H9 (cell line): ENCODE data around the gene LASP1. TPM values are rescaled to one million over a fixed set of nuclear protein-coding genes. Genes with fewer than 3 reads are reported as not detected.

Experiments
- DNase-seq: peaks from one replicate; pipeline ENCODE4 v3.0.0-alpha.2; 2017
- H2AFZ ChIP-seq: one replicate; pipeline ENCODE4 v1.6.1; 2013; ENCODE audit warnings: mild to moderate bottlenecking, low read length, control low read depth, moderate library complexity
- H2AK5ac ChIP-seq: 2 replicates; pipeline ENCODE4 v1.6.1; 2013; ENCODE audit warnings: low read length, control low read depth, mixed read lengths; ENCODE audit not compliant: insufficient read length
- H2BK120ac ChIP-seq: one replicate; pipeline ENCODE4 v1.6.1; 2013; ENCODE audit warnings: low read depth, mild to moderate bottlenecking, low read length, control low read depth, inconsistent platforms; ENCODE audit not compliant: poor library complexity, severe bottlenecking
- H2BK12ac ChIP-seq: 2 replicates; pipeline ENCODE4 v1.6.1; 2013; ENCODE audit warnings: low read length, control low read depth, mixed read lengths, low read depth; ENCODE audit not compliant: insufficient read length
- H2BK15ac ChIP-seq: 2 replicates; pipeline ENCODE4 v1.6.1; 2013; ENCODE audit warnings: low read depth, low read length, control low read depth
- H2BK20ac ChIP-seq: one replicate; pipeline ENCODE4 v1.6.1; 2013; ENCODE audit warnings: low read depth, mild to moderate bottlenecking, low read length, control low read depth, inconsistent platforms; ENCODE audit not compliant: poor library complexity, severe bottlenecking
- H2BK5ac ChIP-seq: 2 replicates; pipeline ENCODE4 v1.6.1; 2013; ENCODE audit warnings: low read length, control low read depth, mixed read lengths; ENCODE audit not compliant: insufficient read length
- H3K14ac ChIP-seq: 2 replicates; pipeline ENCODE4 v1.6.1; 2013; ENCODE audit warnings: low read length, control low read depth; ENCODE audit not compliant: insufficient read depth
- H3K18ac ChIP-seq: 2 replicates; pipeline ENCODE4 v1.6.1; 2013; ENCODE audit warnings: low read depth, mild to moderate bottlenecking, mixed read lengths, low read length, control low read depth; ENCODE audit not compliant: insufficient read length
- H3K23ac ChIP-seq: 2 replicates; pipeline ENCODE4 v1.6.1; 2013; ENCODE audit warnings: low read length, control low read depth, mixed read lengths, low read depth; ENCODE audit not compliant: insufficient read length
- H3K23me2 ChIP-seq: 2 replicates; pipeline ENCODE4 v1.6.1; 2013; ENCODE audit warnings: low read depth, mild to moderate bottlenecking, mixed read lengths, low read length, control low read depth; ENCODE audit not compliant: insufficient read length, poor library complexity, severe bottlenecking
- H3K27ac ChIP-seq: 2 replicates; pipeline ENCODE4 v1.5.1; 2013; ENCODE audit warnings: low read length, control low read depth, mixed read lengths, low read depth; ENCODE audit not compliant: insufficient read length
- H3K27me3 ChIP-seq: 2 replicates; pipeline ENCODE4 v1.6.1; 2013; ENCODE audit warnings: low read length, control low read depth, inconsistent platforms; ENCODE audit not compliant: insufficient read depth
- H3K4ac ChIP-seq: 2 replicates; pipeline ENCODE4 v1.6.1; 2013; ENCODE audit warnings: low read depth, mild to moderate bottlenecking, control low read depth, inconsistent platforms, low read length, moderate library complexity
- H3K4me1 ChIP-seq: 2 replicates; pipeline ENCODE4 v1.6.1; 2013; ENCODE audit warnings: low read length, control low read depth, inconsistent platforms; ENCODE audit not compliant: insufficient read depth
- H3K4me2 ChIP-seq: 2 replicates; pipeline ENCODE4 v1.6.1; 2013; ENCODE audit warnings: low read length, control low read depth, mixed read lengths; ENCODE audit not compliant: insufficient read length, insufficient read depth
- H3K56ac ChIP-seq: 2 replicates; pipeline ENCODE4 v1.6.1; 2013; ENCODE audit warnings: low read depth, mild to moderate bottlenecking, mixed read lengths, low read length, control low read depth; ENCODE audit not compliant: insufficient read length
- H3K79me1 ChIP-seq: 2 replicates; pipeline ENCODE4 v1.6.1; 2013; ENCODE audit warnings: low read depth, mild to moderate bottlenecking, moderate library complexity, low read length, control low read depth, inconsistent platforms; ENCODE audit not compliant: insufficient read depth, poor library complexity, severe bottlenecking
- H3K79me2 ChIP-seq: 2 replicates; pipeline ENCODE4 v1.6.1; 2013; ENCODE audit warnings: low read length, control low read depth, inconsistent platforms; ENCODE audit not compliant: insufficient read depth
- H3K9ac ChIP-seq: 2 replicates; pipeline ENCODE4 v1.6.1; 2013; ENCODE audit warnings: low read length, control low read depth, mixed read lengths; ENCODE audit not compliant: insufficient read length; ENCODE audit errors: extremely low read depth
- H3K9me3 ChIP-seq: one replicate; pipeline ENCODE4 v1.6.1; 2013; ENCODE audit warnings: low read depth, low read length, inconsistent platforms; ENCODE audit not compliant: control insufficient read depth
- H3T11ph ChIP-seq: one replicate; pipeline ENCODE4 v1.6.1; 2013; ENCODE audit warnings: mild to moderate bottlenecking, low read length, control low read depth, inconsistent platforms
- H4K20me1 ChIP-seq: one replicate; pipeline ENCODE4 v1.6.1; 2013; ENCODE audit not compliant: control insufficient read depth, insufficient read length, insufficient read depth
- H4K5ac ChIP-seq: 2 replicates; pipeline ENCODE4 v1.6.1; 2013; ENCODE audit warnings: low read depth, mild to moderate bottlenecking, mixed read lengths, low read length, control low read depth; ENCODE audit not compliant: insufficient read length
- H4K8ac ChIP-seq: replicated peaks from 2 replicates; pipeline ENCODE4 v1.6.1; 2013; ENCODE audit warnings: low read length, control low read depth, mixed read lengths, low read depth; ENCODE audit not compliant: insufficient read length
- H4K91ac ChIP-seq: 2 replicates; pipeline ENCODE4 v1.6.1; 2013; ENCODE audit warnings: low read depth, mild to moderate bottlenecking, moderate library complexity, mixed read lengths, low read length, control low read depth; ENCODE audit not compliant: insufficient read length
- H3K27ac Mint-ChIP-seq, 3 experiments: 2 replicates in 2 of 3; 3 replicates in 1 of 3; pipeline ENCODE4 v1.8.0; 2020 to 2021; ENCODE audit warnings: mixed read lengths in 3 of 3, mild to moderate bottlenecking in 1 of 3, moderate library complexity in 1 of 3
- H3K27me3 Mint-ChIP-seq: 2 replicates; pipeline ENCODE4 v1.8.0; 2021; ENCODE audit warnings: low read depth, mild to moderate bottlenecking, moderate library complexity, mixed read lengths
- H3K36me3 Mint-ChIP-seq, 3 experiments: 2 replicates in 2 of 3; 3 replicates in 1 of 3; pipeline ENCODE4 v1.8.0; 2020 to 2021; ENCODE audit warnings: low read depth in 3 of 3, mixed read lengths in 3 of 3; ENCODE audit not compliant: insufficient read depth in 1 of 3
- H3K4me1 Mint-ChIP-seq, 2 experiments: 2 replicates each; pipeline ENCODE4 v1.8.0; 2020; ENCODE audit warnings: mixed read lengths in 2 of 2
- H3K4me3 Mint-ChIP-seq, 2 experiments: 2 replicates in 1 of 2; 3 replicates in 1 of 2; pipeline ENCODE4 v1.8.0; 2020 to 2021; ENCODE audit warnings: mild to moderate bottlenecking in 2 of 2, mixed read lengths in 2 of 2, moderate library complexity in 1 of 2
- H3K9me3 Mint-ChIP-seq, 2 experiments: 2 replicates in 1 of 2; 3 replicates in 1 of 2; pipeline ENCODE4 v1.8.0; 2020; ENCODE audit warnings: mild to moderate bottlenecking in 2 of 2, mixed read lengths in 2 of 2, moderate library complexity in 1 of 2
- CTCF ChIP-seq: fragments of 200-600 bp; sonication (generic); conservative IDR thresholded peaks from 3 replicates; pipeline ENCODE4 v1.8.0; 2021; ENCODE audit warnings: antibody characterized with exemption, mild to moderate bottlenecking
- WGBS: extraction: QIAGEN DNeasy Blood & Tissue Kit; methylation state at CpG from one replicate; pipeline ENCODE4 v1.1.7; 2013; ENCODE audit warnings: missing lambda C conversion rate, low lambda C conversion rate, mixed read lengths; ENCODE audit not compliant: insufficient read length; ENCODE audit errors: extremely low coverage; 5-methylcytosine and 5-hydroxymethylcytosine counted together
- total RNA-seq: library from RNA; stranded (reverse); gene quantifications from 2 replicates; pipeline ENCODE4 v1.2.1, GENCODE V29; 2021

The LASP1 gene
- total RNA-seq, 1 experiment from 2014 or later, result 121 TPM

DNA sequence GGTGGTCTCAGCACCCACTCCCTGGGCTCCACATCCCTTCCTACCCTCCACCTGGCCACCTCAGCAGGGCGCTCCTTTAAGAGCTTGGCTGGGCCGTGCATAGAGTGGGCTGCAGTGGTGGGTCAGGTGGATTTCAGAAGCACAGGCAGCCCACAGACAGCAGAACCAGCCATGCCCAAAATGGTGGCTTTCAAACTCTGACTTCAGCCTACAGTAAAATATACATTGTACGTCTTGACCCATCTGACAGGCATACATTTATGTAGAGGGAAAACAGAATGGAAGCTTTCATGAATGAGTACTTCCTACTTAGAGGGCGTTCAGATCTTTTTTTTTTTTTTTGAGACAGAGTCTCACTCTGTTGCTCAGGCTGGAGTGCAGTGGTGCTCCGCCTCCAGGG, 29.6 kb downstream of the LASP1 start:
- Histone ChIP-seq H3K4ac (no peak overlapping the region), H3K14ac (no peak overlapping the region), H4K20me1 (no peaks in the 10 kb centered on the region), H3K18ac (no peak overlapping the region), H3K23ac (no peak overlapping the region), H4K91ac (no peak overlapping the region), H2BK5ac (no peak overlapping the region), H2BK120ac (no peak overlapping the region), H2AFZ (no peak overlapping the region), H3K9me3 (no peaks in the 10 kb centered on the region), H3K4me1 (no peaks in the 10 kb centered on the region), H3K27ac (no peak overlapping the region), H4K8ac (no peak overlapping the region), H3K9ac (no peak overlapping the region), H3T11ph (no peak overlapping the region), H3K27me3 (no peaks in the 10 kb centered on the region), H3K79me1 (no peaks in the 10 kb centered on the region), H3K79me2 (no peaks in the 10 kb centered on the region), H3K4me2 (no peak overlapping the region), H2BK20ac (no peak overlapping the region), H2BK15ac (no peak overlapping the region), H2BK12ac (no peak overlapping the region), H4K5ac (no peak overlapping the region), H2AK5ac (no peak overlapping the region), H3K56ac (no peak overlapping the region), H3K23me2 (no peaks in the 10 kb centered on the region)
- no peak for DNase-seq
- Mint-ChIP-seq H3K4me1 (peaks cover 15 to 27% of the 10 kb centered on the region in 2 experiments), H3K27me3 (no peaks in the 10 kb centered on the region), H3K4me3 (no peak overlapping the region), H3K9me3 (no peaks in the 10 kb centered on the region), H3K27ac (peak overlapping the region in 2 of 3 experiments; percentile 49 to 61; a peak in 2 of 7 replicates), H3K36me3 (peaks cover 8 to 45% (median 39%) of the 10 kb centered on the region in 3 experiments; a peak in 6 of 7 replicates)
- no CpG with 5 or more reads among the region's 5 CpGs for WGBS
- no peak for TF ChIP-seq CTCF
